ENCODE results near the gene RARA.

DNA sequence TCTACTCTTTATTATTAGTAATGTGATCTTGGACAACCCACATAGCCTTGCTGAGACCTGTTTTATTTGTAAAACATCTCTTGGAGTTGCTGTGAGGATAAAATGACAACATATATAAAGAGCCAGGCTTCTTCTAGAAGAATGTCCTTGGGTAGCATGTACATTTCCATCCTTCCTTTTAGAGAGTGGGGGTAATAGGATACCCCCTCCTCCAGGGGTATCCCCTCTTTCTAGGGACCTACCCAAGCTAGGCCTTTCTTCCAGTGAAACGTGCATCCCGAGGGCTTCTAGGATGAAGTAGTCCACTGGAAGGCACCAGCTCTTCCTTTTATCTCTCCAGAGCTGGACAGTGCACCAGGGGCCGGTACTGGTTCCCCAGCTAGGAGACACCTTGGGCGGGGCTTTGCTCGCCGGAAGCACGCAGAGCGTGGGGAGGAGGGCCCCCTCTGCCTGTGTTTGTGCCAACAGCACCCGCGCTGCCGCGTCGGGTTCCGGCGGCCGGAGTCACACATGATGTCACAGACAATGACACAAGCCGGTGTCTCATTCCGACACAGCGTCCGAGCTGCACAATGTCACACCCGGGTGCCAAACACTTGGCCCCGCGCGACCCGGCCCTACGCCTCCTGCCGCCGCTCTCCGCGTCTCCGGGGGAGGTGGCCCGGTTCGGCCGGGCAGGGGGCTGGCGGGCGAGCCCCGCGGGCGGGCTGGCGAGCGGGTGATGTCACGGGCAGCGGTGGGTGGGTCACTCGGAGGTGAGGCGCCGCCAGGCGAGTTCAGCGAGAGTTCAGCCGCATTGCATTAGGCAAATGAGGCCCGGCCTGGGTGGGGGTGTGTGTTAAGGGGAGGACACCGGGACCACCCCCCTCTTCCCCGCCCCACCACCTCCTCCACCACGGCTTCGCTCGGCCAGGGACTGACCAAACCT is 32.2 kb downstream of the RARA start:
- TF ChIP-seq, protein P1, sequence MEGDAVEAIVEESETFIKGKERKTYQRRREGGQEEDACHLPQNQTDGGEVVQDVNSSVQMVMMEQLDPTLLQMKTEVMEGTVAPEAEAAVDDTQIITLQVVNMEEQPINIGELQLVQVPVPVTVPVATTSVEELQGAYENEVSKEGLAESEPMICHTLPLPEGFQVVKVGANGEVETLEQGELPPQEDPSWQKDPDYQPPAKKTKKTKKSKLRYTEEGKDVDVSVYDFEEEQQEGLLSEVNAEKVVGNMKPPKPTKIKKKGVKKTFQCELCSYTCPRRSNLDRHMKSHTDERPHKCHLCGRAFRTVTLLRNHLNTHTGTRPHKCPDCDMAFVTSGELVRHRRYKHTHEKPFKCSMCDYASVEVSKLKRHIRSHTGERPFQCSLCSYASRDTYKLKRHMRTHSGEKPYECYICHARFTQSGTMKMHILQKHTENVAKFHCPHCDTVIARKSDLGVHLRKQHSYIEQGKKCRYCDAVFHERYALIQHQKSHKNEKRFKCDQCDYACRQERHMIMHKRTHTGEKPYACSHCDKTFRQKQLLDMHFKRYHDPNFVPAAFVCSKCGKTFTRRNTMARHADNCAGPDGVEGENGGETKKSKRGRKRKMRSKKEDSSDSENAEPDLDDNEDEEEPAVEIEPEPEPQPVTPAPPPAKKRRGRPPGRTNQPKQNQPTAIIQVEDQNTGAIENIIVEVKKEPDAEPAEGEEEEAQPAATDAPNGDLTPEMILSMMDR (IDR thresholded peaks at IDR 0.05), result peak in 2 of 4 experiments; percentile 23 to 30
- TF ChIP-seq POLR2A (IDR thresholded peaks at IDR 0.05) (peak; percentile 58 to 69), EP300 (IDR thresholded peaks at IDR 0.05) (no peak), POLR2AphosphoS5 (IDR thresholded peaks at IDR 0.05) (peak; percentile 91)

Measured in gastroesophageal sphincter (tissue), 3 donors.